ENCODE data around the gene DLG2. TPM values are rescaled to one million over a fixed set of nuclear protein-coding genes. Genes with fewer than 3 reads are reported as not detected.
"Not testable (repeated sequence)": the region's sequence is repeated elsewhere in the genome, so short reads cannot be mapped to it uniquely, and the experiment has no call there.

The DLG2 gene
- polyA plus RNA-seq, 3 donors = 9.9 to 11.8 (median 10.1) TPM

DNA sequence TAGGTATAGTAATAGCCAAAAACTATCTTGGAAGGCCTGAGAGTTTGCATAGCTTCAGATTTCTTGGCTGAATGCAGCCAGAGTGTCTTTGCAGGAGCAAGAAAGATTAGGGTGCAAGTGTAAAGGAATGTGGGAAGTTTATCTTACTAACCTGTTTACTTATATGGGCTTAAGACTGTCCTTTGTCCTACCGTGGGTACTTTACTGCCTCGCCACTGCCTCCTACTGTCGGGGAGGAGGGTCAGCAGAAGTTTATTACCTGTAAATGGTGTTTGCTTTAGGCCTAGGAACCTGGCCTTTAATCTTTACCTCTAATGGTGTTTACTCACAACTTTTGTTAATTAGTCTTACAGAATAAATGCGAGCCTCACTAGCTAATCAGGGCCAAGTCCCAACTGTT is 633.8 kb downstream of the DLG2 start:
- no peak for DNase-seq (ENCODE audit: extremely low read depth in 1 of 11, low read depth in 9 of 11, low spot score in 4 of 11)

GRCh38 chr11:84990141-84990540 is 637.0 kb downstream of the DLG2 start:
- DNase-seq (ENCODE audit: extremely low read depth in 1 of 11, low read depth in 9 of 11, low spot score in 4 of 11) = no peak

DNA sequence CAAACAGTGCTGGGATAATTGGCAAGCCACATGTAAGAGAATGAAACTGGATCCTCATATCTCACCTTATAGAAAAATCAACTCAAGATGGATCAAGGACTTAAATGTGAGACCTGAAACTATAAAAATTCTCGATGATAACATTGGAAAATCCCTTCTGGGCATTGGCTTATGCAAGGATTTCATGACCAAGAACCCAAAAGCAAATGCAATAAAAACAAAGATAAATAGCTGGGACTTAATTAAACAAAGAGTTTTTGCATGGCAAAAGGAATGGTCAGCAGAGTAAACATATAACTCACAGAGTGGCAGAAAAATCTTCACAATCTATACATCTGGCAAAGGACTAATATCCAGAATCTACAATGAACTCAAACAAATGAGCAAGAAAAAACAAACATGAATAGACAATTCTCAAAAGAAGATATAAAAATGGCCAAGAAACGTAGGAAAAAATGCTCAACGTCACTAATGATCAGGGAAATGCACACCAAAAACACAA is 639.4 kb downstream of the DLG2 start:
- DNase-seq (ENCODE audit: extremely low read depth in 1 of 11, low read depth in 9 of 11, low spot score in 4 of 11) = not testable (repeated sequence)

- no peak for DNase-seq (ENCODE audit: extremely low read depth in 1 of 11, low read depth in 9 of 11, low spot score in 4 of 11)
These were observed 645.8 kb downstream of the DLG2 start for GRCh38 chr11:84981301-84981700.

DNA sequence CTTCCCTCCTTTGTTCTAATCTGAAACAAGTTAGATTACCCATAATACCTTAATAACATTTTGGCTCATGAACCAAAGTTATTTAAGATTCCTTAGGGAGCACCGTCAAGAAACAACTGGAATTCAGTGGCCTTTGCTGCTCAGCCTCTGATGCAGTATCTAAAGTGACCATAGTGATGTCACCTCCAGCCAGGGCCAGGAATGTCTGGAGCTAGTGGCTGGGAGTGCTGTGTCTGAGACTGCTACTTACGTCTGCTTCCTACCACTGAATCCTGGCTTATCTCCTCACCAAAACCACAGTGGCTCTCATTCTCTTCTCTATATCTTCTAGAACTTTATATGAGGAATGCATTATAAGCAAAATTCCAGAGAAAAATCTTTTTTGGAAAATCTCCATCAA is 658.0 kb downstream of the DLG2 start:
- no peak for DNase-seq (ENCODE audit: extremely low read depth in 1 of 11, low read depth in 9 of 11, low spot score in 4 of 11)

DNA sequence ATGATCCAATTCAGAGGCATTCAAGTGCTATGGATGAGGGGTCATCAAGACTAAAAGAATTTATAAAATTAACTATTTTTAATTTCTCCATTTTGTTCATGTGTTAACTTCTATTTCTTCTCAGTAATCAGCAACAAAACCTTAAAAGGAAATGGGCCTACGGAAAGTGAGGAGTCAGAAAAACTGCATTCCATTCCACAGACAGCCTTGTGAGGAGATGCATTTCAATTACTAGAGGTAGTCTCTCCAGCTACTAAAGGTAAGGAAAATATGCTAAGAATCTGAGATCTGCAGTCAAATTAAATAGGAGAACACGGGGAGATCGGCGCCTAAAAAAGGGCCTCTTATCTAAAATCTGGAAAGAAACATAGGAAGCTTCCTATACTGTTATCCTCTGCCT is 661.7 kb downstream of the DLG2 start:
- DNase-seq (ENCODE audit: extremely low read depth in 1 of 11, low read depth in 9 of 11, low spot score in 4 of 11) = no peak

- DNase-seq (ENCODE audit: extremely low read depth in 1 of 11, low read depth in 9 of 11, low spot score in 4 of 11) = no peak
These were observed 663.9 kb downstream of the DLG2 start for GRCh38 chr11:84963240-84963639.

GRCh38 chr11:84962018-84962417 is 665.1 kb downstream of the DLG2 start:
- no peak for DNase-seq (ENCODE audit: extremely low read depth in 1 of 11, low read depth in 9 of 11, low spot score in 4 of 11)

- DNase-seq (ENCODE audit: extremely low read depth in 1 of 11, low read depth in 9 of 11, low spot score in 4 of 11) = no peak
These were observed 668.8 kb downstream of the DLG2 start for GRCh38 chr11:84958295-84958694.

DNA sequence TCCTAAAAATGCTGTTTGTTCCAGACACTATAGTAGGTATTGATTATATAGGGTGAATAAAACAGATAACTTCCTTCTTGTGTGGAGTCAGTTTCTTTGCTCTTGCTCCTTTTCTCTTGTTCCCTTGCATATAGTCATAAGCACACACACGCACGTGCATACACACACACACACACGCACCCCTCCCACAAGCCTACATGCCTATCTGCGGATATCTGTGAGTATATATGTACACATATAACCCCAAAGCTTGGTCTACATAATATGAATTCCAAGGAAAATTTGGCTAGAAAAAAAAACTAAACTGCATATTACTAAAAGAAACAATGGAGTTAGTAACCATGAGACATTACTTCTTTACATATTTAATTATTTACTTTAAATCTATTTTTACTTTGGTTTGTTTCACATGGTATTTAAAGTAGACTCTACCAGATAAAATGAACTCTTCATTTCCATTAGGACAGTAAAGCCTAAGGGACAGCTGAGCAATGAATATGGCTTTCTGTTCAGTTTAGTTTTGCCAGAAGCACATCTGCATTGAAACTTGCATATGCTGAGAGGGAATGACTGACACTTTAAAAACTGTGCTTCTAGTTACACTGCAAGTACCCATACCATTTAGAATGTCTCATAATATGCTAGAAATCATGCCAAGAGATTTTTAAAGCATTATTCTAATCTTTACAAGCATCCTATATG is 676.4 kb downstream of the DLG2 start:
- DNase-seq (ENCODE audit: extremely low read depth in 1 of 11, low read depth in 9 of 11, low spot score in 4 of 11) = no peak

DNA sequence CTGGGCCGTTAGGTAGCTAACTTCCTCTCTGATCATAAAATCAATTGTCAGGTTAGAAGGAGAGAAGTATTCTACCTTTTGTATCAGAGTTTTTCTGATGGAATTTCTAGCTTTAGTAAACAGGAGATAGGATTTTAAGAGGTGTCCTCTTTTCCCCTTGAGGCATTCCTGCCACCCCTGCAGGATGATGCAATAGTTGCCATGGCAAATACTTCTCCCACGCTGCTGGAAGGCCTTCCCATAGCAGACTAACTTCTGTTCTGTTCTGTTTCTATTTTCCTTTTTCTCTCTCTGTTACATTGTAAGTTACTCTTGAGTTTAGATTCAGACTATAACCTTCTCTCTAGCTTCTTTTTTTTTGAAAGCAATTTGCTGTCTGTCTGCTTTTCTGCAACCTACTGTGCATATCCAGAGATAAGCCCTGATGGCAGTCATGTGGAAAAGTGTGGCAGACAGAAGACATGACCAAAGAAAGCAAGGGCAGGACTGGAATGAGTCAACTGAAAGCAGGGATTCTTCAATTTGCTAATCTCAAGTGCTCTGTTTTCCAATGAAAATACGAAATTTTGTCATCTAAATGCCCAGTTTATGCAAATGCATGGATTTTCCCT is 679.1 kb downstream of the DLG2 start:
- no peak for DNase-seq (ENCODE audit: extremely low read depth in 1 of 11, low read depth in 9 of 11, low spot score in 4 of 11)

- DNase-seq (ENCODE audit: extremely low read depth in 1 of 11, low read depth in 9 of 11, low spot score in 4 of 11) = no peak
These were observed 680.1 kb downstream of the DLG2 start for GRCh38 chr11:84947070-84947469.

- DNase-seq (ENCODE audit: extremely low read depth in 1 of 11, low read depth in 9 of 11, low spot score in 4 of 11) = no peak
These were observed 696.3 kb downstream of the DLG2 start for GRCh38 chr11:84930863-84931262.

- no peak for DNase-seq (ENCODE audit: extremely low read depth in 1 of 11, low read depth in 9 of 11, low spot score in 4 of 11)
These were observed 697.4 kb downstream of the DLG2 start for GRCh38 chr11:84929738-84930137.

- no peak for DNase-seq (ENCODE audit: extremely low read depth in 1 of 11, low read depth in 9 of 11, low spot score in 4 of 11)
These were observed 702.9 kb downstream of the DLG2 start for GRCh38 chr11:84924154-84924692.

DNA sequence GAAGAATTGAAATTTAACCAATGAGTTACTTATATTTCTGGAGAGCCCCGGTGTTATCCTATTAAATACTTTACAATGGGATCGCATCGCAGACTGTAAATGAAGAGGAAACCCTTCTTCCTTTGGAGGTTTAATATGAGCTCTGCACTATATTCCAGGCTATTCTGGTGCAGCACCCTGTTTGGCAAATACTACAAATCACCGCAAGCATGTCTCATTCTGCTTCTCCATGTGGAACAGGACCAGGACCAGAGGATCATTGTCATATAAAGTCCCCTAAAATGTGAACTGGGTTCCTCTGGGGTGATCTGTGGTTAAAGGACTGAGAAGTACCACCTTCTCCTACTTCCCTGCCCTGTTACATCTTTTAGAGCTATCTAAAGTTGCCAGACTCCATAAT is 703.7 kb downstream of the DLG2 start:
- no peak for DNase-seq (ENCODE audit: extremely low read depth in 1 of 11, low read depth in 9 of 11, low spot score in 4 of 11)

- DNase-seq (ENCODE audit: extremely low read depth in 1 of 11, low read depth in 9 of 11, low spot score in 4 of 11) = no peak
These were observed 704.3 kb downstream of the DLG2 start for GRCh38 chr11:84922836-84923235.

DNA sequence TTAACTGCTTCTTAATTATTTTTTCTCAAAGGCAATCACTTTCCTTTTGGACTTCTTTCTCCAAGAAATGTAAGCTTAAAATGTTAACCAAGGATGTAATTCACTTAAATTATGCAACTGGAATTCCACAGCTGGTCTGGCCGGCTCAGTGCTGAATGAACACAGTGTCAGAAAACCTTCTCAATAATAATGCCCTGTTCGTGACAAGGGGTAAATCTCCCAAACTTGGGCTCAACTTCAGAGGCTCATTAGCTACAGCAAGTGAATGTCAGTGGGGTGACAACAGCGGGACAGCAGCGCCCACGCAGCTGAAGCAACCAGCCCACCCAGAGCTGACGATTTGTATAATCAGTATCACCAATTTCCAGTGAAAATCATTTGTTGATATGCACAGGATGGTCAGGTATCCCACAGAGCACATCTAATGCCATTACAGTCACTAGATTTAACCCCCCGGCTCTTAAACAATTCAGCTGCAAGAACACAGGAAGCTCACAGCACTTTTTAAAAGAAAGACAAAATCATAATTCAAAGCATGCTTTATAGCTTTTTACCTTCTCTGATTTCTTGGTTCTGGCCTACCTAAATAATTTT is 704.8 kb downstream of the DLG2 start:
- no peak for DNase-seq (ENCODE audit: extremely low read depth in 1 of 11, low read depth in 9 of 11, low spot score in 4 of 11)

DNA sequence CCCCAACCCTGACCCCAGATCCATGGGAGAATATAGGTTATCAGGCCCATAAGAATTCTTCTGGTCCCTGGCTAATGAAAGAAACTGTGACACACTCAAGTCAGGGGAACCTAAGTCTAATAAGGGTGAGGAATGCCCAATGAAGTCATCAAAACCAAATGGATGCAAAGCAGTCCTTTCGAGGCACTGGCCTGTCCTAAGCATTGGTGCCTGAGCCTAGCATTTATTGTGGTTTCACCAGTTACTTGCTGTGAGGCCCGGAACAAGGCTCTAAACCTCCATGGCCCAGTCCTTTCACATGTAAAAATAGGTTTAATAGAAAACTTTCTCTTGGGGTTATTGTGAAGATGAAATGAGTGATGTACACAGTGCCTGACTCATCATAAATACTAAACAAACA is 712.6 kb downstream of the DLG2 start:
- DNase-seq (ENCODE audit: extremely low read depth in 1 of 11, low read depth in 9 of 11, low spot score in 4 of 11) = no peak

DNA sequence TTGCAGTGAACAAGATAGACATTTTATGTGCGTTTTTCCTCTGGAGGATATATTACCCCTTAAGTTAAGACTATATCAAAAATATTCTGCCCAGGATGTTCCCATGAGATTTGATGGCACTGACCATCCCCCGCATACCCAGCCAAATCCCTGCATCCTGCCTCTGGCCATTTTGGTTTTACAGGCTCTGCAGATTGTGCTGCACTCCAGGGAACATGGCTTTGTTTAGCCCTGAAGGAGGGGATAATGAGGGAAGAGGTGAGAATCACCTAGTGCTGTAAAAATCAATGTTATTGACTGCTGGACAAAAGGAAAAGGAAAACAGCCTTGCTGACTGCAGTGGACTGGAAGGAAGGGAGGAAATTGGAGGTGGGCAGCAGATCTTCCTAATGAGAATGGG is 717.4 kb downstream of the DLG2 start:
- no peak for DNase-seq (ENCODE audit: extremely low read depth in 1 of 11, low read depth in 9 of 11, low spot score in 4 of 11)
